ENCODE measurements around the gene SPSB1.

DNA sequence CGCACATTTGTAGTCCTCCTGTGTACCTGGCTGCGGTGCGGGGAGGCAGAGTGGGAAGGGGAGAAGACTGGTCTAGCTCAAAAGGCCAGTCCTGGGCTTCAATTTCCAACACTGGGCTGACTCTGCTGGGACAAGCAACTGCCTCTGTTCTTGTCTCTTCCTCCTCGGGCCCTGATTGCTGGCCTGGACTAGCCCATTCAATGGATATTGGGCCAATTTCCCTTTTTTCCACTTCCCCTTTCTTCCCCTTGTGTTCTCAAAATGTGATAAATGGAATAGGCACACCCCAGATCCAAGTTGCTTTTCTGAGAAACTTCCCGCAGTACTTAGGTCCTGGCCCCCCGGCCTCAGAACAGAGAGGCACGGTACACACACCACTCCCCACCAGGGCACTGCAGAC, 48.2 kb downstream of the SPSB1 start:
- TF ChIP-seq, protein P1, sequence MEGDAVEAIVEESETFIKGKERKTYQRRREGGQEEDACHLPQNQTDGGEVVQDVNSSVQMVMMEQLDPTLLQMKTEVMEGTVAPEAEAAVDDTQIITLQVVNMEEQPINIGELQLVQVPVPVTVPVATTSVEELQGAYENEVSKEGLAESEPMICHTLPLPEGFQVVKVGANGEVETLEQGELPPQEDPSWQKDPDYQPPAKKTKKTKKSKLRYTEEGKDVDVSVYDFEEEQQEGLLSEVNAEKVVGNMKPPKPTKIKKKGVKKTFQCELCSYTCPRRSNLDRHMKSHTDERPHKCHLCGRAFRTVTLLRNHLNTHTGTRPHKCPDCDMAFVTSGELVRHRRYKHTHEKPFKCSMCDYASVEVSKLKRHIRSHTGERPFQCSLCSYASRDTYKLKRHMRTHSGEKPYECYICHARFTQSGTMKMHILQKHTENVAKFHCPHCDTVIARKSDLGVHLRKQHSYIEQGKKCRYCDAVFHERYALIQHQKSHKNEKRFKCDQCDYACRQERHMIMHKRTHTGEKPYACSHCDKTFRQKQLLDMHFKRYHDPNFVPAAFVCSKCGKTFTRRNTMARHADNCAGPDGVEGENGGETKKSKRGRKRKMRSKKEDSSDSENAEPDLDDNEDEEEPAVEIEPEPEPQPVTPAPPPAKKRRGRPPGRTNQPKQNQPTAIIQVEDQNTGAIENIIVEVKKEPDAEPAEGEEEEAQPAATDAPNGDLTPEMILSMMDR (conservative IDR thresholded peaks at IDR 0.05; ENCODE audit: low read depth, low read length): no peak
- TF ChIP-seq POLR2A (IDR thresholded peaks at IDR 0.05; ENCODE audit: low read depth, low read length): no peak

Measured in IMR-90 (cell line).